CD4-positive, alpha-beta memory T cell (primary cell): ENCODE measurements around the gene OPA3. TPM values are rescaled to one million over a fixed set of nuclear protein-coding genes. Genes with fewer than 3 reads are reported as not detected.

ENCODE experiments used
- CTCF ChIA-PET: fragments of 350-600 bp; sonication (Branson Sonifier 250); formaldehyde crosslinking; loops from one replicate; lab custom pipeline; 2021; ENCODE audit warnings: inconsistent platforms; ENCODE audit not compliant: partially characterized antibody; lab: Charles Lee
- POLR2A ChIA-PET: fragments of 350-600 bp; sonication (Branson Sonifier 250); formaldehyde crosslinking; loops from one replicate; lab custom pipeline; 2021; ENCODE audit not compliant: partially characterized antibody; lab: Charles Lee
- DNase-seq, 5 donors: peaks; one replicate each; pipeline versions ENCODE4 v3.0.0 to v3.0.0-alpha.2; 2020 to 2022; ENCODE audit warnings: mixed read lengths in 1 of 5
- H3K27ac ChIP-seq: one replicate; pipeline ENCODE4 v1.7.0; 2013; ENCODE audit warnings: low read depth, low read length
- H3K27me3 ChIP-seq: 2 replicates; pipeline ENCODE4 v1.7.0; 2013; ENCODE audit warnings: mild to moderate bottlenecking, low read length, moderate library complexity; ENCODE audit not compliant: insufficient read depth
- H3K36me3 ChIP-seq: 2 replicates; pipeline ENCODE4 v1.7.0; 2013; ENCODE audit warnings: mild to moderate bottlenecking, low read length, moderate library complexity; ENCODE audit not compliant: insufficient read depth
- H3K4me1 ChIP-seq: 2 replicates; pipeline ENCODE4 v1.7.0; 2013; ENCODE audit warnings: mild to moderate bottlenecking, low read length, moderate library complexity; ENCODE audit not compliant: insufficient read depth
- H3K4me3 ChIP-seq, 2 donors: one replicate each; pipeline ENCODE4 v1.7.0; 2013; ENCODE audit warnings: low read length in 2 of 2, mild to moderate bottlenecking in 1 of 2
- H3K9me3 ChIP-seq, 2 donors: one replicate each; pipeline ENCODE4 v1.7.0; 2013; ENCODE audit warnings: low read length in 2 of 2, control low read depth in 1 of 2; ENCODE audit not compliant: control insufficient read depth in 1 of 2
- H3K27ac Mint-ChIP-seq, 7 donors: one replicate each; pipeline ENCODE4 v1.8.0; 2020 to 2021; ENCODE audit warnings: mixed read lengths in 7 of 7, mild to moderate bottlenecking in 6 of 7, inconsistent platforms in 3 of 7, moderate library complexity in 3 of 7
- H3K27me3 Mint-ChIP-seq, 2 donors: one replicate each; pipeline ENCODE4 v1.8.0; 2020 to 2021; ENCODE audit warnings: mixed read lengths in 2 of 2
- H3K36me3 Mint-ChIP-seq, 2 donors: one replicate each; pipeline ENCODE4 v1.8.0; 2020 to 2021; ENCODE audit warnings: mixed read lengths in 2 of 2, inconsistent platforms in 1 of 2, mild to moderate bottlenecking in 1 of 2
- H3K4me1 Mint-ChIP-seq, 4 donors: one replicate each; pipeline ENCODE4 v1.8.0; 2020 to 2021; ENCODE audit warnings: mixed read lengths in 4 of 4, mild to moderate bottlenecking in 1 of 4
- H3K4me3 Mint-ChIP-seq, 8 donors: one replicate each; pipeline ENCODE4 v1.8.0; 2020 to 2021; ENCODE audit warnings: mixed read lengths in 8 of 8, mild to moderate bottlenecking in 7 of 8, moderate library complexity in 6 of 8, inconsistent platforms in 3 of 8
- H3K9me3 Mint-ChIP-seq, 8 donors: one replicate each; pipeline ENCODE4 v1.8.0; 2020 to 2021; ENCODE audit warnings: mixed read lengths in 8 of 8, mild to moderate bottlenecking in 5 of 8, inconsistent platforms in 3 of 8, moderate library complexity in 1 of 8
- intact Hi-C: fragments of 100-400 bp; cut with micrococcal nuclease; formaldehyde crosslinking; loops from one replicate; pipeline ENCODE4 v1.15.1; 2023
- polyA plus RNA-seq, 2 donors: library from polyadenylated mRNA; unstranded; fragments of 300-500 nt; fragmentation: Illumina TruSeq; gene quantifications; one replicate each; pipeline ENCODE4 v1.2.3, GENCODE V29; 2021
- total RNA-seq, 2 experiments: library from RNA; stranded (reverse); gene quantifications; one replicate each; pipeline ENCODE4 v1.2.3, GENCODE V29; 2021

Gene OPA3
- total and polyA plus RNA-seq, 4 experiments from 2014 or later = 4.4 to 12.9 (median 10.3) TPM

- DNase-seq = no peak
- peaks cover 0 to 10% (median 4%) of the 10 kb centered on the region in 8 donors for H3K9me3 Mint-ChIP-seq
- H3K4me3 ChIP-seq = no peak overlapping the region
- ChIA-PET CTCF (interaction anchor here (0.7 to 2.3 kb wide), 4 partner anchors 11 to 31 kb away, joined by 3 to 7 read pairs (median 3); no protein-coding TSS in a partner anchor), POLR2A (interaction anchor here (0.7 to 0.9 kb wide), 2 partner anchors 31 to 48 kb away, joined by 3 read pairs; partner anchors contain the start of gene RTN2)
- H3K9me3 ChIP-seq = no peaks in the 10 kb centered on the region
- H3K4me1 Mint-ChIP-seq = peaks cover 7 to 21% (median 15%) of the 10 kb centered on the region in 4 donors
- peaks cover 21 to 44% of the 10 kb centered on the region in 2 donors for H3K36me3 Mint-ChIP-seq
- no peak overlapping the region for H3K27ac ChIP-seq
- H3K4me3 Mint-ChIP-seq = no peak overlapping the region
- H3K27ac Mint-ChIP-seq = no peak overlapping the region
- H3K27me3 ChIP-seq = no peaks in the 10 kb centered on the region
- peaks cover 9% of the 10 kb centered on the region for H3K4me1 ChIP-seq
- H3K27me3 Mint-ChIP-seq = peaks cover 0 to 2% of the 10 kb centered on the region in 2 donors
- peaks cover 22% of the 10 kb centered on the region for H3K36me3 ChIP-seq
- intact Hi-C loops = no loop called here
Measured at GRCh38 chr19:45526971-45527370, 57.6 kb downstream of the OPA3 start.

GRCh38 chr19:45526143-45526542 is 58.5 kb downstream of the OPA3 start:
- peaks cover 9% of the 10 kb centered on the region for H3K4me1 ChIP-seq
- H3K27ac ChIP-seq = no peak overlapping the region
- peak overlapping the region in 3 of 7 donors; percentile 35 to 80 (median 46) for H3K27ac Mint-ChIP-seq
- H3K36me3 ChIP-seq = peaks cover 26% of the 10 kb centered on the region
- H3K9me3 ChIP-seq = no peaks in the 10 kb centered on the region
- DNase-seq = no peak
- H3K9me3 Mint-ChIP-seq = peaks cover 0 to 2% (median 0%) of the 10 kb centered on the region in 8 donors
- H3K27me3 ChIP-seq = no peaks in the 10 kb centered on the region
- H3K36me3 Mint-ChIP-seq = peaks cover 16 to 50% of the 10 kb centered on the region in 2 donors
- no peak overlapping the region for H3K4me3 ChIP-seq
- intact Hi-C loops = no loop called here
- peaks cover 7 to 21% (median 15%) of the 10 kb centered on the region in 4 donors for H3K4me1 Mint-ChIP-seq
- CTCF ChIA-PET = interaction anchor here (1.0 to 2.3 kb wide), 3 partner anchors 11 to 117 kb away, joined by 3 to 7 read pairs (median 4); no protein-coding TSS in a partner anchor
- peaks cover 0 to 2% of the 10 kb centered on the region in 2 donors for H3K27me3 Mint-ChIP-seq
- POLR2A ChIA-PET = interaction anchor here (0.6 kb wide), 1 partner anchor 111 kb away, joined by 3 read pairs; no protein-coding TSS in a partner anchor
- no peak overlapping the region for H3K4me3 Mint-ChIP-seq

GRCh38 chr19:45524575-45525129 is 60.0 kb downstream of the OPA3 start:
- DNase-seq = no peak
- intact Hi-C loops = no loop called here
- Mint-ChIP-seq H3K4me3 (no peak overlapping the region), H3K27me3 (peaks cover 0 to 2% of the 10 kb centered on the region in 2 donors), H3K9me3 (no peaks in the 10 kb centered on the region), H3K36me3 (peaks cover 16 to 61% of the 10 kb centered on the region in 2 donors), H3K27ac (peak overlapping the region in 1 of 7 donors; percentile 84), H3K4me1 (peaks cover 7 to 21% (median 15%) of the 10 kb centered on the region in 4 donors)
- CTCF ChIA-PET = interaction anchor here (0.8 to 1.1 kb wide), 4 partner anchors 9 to 156 kb away, joined by 3 to 5 read pairs (median 4); no protein-coding TSS in a partner anchor
- POLR2A ChIA-PET = interaction anchor here (1.5 kb wide), 1 partner anchor 118 kb away, joined by 4 read pairs; no protein-coding TSS in a partner anchor
- Histone ChIP-seq H3K27ac (no peak overlapping the region), H3K4me3 (no peak overlapping the region), H3K4me1 (peaks cover 9% of the 10 kb centered on the region), H3K36me3 (peaks cover 38% of the 10 kb centered on the region), H3K27me3 (no peaks in the 10 kb centered on the region), H3K9me3 (no peaks in the 10 kb centered on the region)

GRCh38 chr19:45523642-45524256 is 60.9 kb downstream of the OPA3 start:
- intact Hi-C loops = loop anchor here (1.0 kb wide), 3 partner anchors 17 to 158 kb away; no protein-coding TSS in a partner anchor
- Mint-ChIP-seq H3K27ac (peak overlapping the region; percentile 77 to 87 (median 82)), H3K4me1 (peaks cover 7 to 21% (median 11%) of the 10 kb centered on the region in 4 donors), H3K36me3 (peaks cover 16 to 61% of the 10 kb centered on the region in 2 donors), H3K27me3 (peaks cover 0 to 2% of the 10 kb centered on the region in 2 donors), H3K4me3 (no peak overlapping the region), H3K9me3 (no peaks in the 10 kb centered on the region)
- ChIA-PET POLR2A (interaction anchor here (1.5 kb wide), 1 partner anchor 118 kb away, joined by 4 read pairs; no protein-coding TSS in a partner anchor), CTCF (interaction anchor here (0.8 to 1.1 kb wide), 4 partner anchors 8 to 157 kb away, joined by 3 to 5 read pairs (median 4); no protein-coding TSS in a partner anchor)
- DNase-seq = peak; percentile 81 to 83 (median 82)
- H3K27me3 ChIP-seq = no peaks in the 10 kb centered on the region
- no peak overlapping the region for H3K27ac ChIP-seq
- no peak overlapping the region for H3K4me3 ChIP-seq
- peaks cover 3% of the 10 kb centered on the region for H3K4me1 ChIP-seq
- peaks cover 38% of the 10 kb centered on the region for H3K36me3 ChIP-seq
- H3K9me3 ChIP-seq = no peaks in the 10 kb centered on the region

GRCh38 chr19:45522010-45522941 is 62.3 kb downstream of the OPA3 start:
- no peak overlapping the region for H3K4me3 Mint-ChIP-seq

GRCh38 chr19:45518469-45518826 is 66.2 kb downstream of the OPA3 start:
- no peak overlapping the region for H3K4me3 ChIP-seq
- H3K27ac ChIP-seq = no peak overlapping the region
- ChIA-PET POLR2A (interaction anchor here (1.1 kb wide), 1 partner anchor 10 kb away, joined by 3 read pairs; no protein-coding TSS in a partner anchor), CTCF (interaction anchor here (1.4 kb wide), 2 partner anchors 20 to 39 kb away, joined by 3 to 5 read pairs; partner anchors contain the start of gene PPM1N)
- intact Hi-C loops = no loop called here
- H3K27me3 ChIP-seq = no peaks in the 10 kb centered on the region
- H3K27ac Mint-ChIP-seq = peak overlapping the region in 2 of 7 donors; percentile 41 to 68
- no peak for DNase-seq
- peaks cover 29% of the 10 kb centered on the region for H3K4me1 ChIP-seq
- no peak overlapping the region for H3K4me3 Mint-ChIP-seq
- H3K27me3 Mint-ChIP-seq = no peaks in the 10 kb centered on the region
- H3K9me3 ChIP-seq = no peaks in the 10 kb centered on the region
- no peaks in the 10 kb centered on the region for H3K9me3 Mint-ChIP-seq
- peaks cover 11 to 44% of the 10 kb centered on the region in 2 donors for H3K36me3 Mint-ChIP-seq
- H3K36me3 ChIP-seq = peaks cover 20% of the 10 kb centered on the region
- peaks cover 16 to 35% (median 26%) of the 10 kb centered on the region in 4 donors for H3K4me1 Mint-ChIP-seq

More at GRCh38 chr19:45522010-45522941, 62.3 kb downstream of the OPA3 start:
- Histone ChIP-seq H3K27me3 (no peaks in the 10 kb centered on the region), H3K4me3 (no peak overlapping the region), H3K9me3 (no peaks in the 10 kb centered on the region), H3K27ac (no peak overlapping the region), H3K36me3 (peaks cover 40% of the 10 kb centered on the region), H3K4me1 (peaks cover 3% of the 10 kb centered on the region)
- peak overlapping the region in 3 of 7 donors; percentile 17 to 30 (median 19) for H3K27ac Mint-ChIP-seq
- POLR2A ChIA-PET = interaction anchor here (0.5 to 1.4 kb wide), 4 partner anchors 14 to 120 kb away, joined by 3 to 5 read pairs (median 4); no protein-coding TSS in a partner anchor
- H3K36me3 Mint-ChIP-seq = peaks cover 23 to 61% of the 10 kb centered on the region in 2 donors
- CTCF ChIA-PET = interaction anchor here (0.7 to 1.6 kb wide), 3 partner anchors 14 to 120 kb away, joined by 3 to 5 read pairs (median 3); no protein-coding TSS in a partner anchor
- no peaks in the 10 kb centered on the region for H3K27me3 Mint-ChIP-seq
- intact Hi-C loops = no loop called here
- DNase-seq = no peak
- no peaks in the 10 kb centered on the region for H3K9me3 Mint-ChIP-seq
- H3K4me1 Mint-ChIP-seq = peaks cover 5 to 11% (median 7%) of the 10 kb centered on the region in 4 donors
